Right atrium auricular region (tissue), 2 donors: ENCODE data around the gene VWC2L. TPM values are rescaled to one million over a fixed set of nuclear protein-coding genes. Genes with fewer than 3 reads are reported as not detected.

ENCODE experiments used
- DNase-seq: peaks from one replicate; pipeline ENCODE4 v3.0.0-alpha.2; 2019; ENCODE audit warnings: low spot score
- H3K27ac ChIP-seq, 2 donors: fragments of 200-600 bp; sonication (generic); 1 replicate in 1 of 2; 2 replicates in 1 of 2; pipeline ENCODE4 v1.5.1; 2016 to 2019
- H3K27me3 ChIP-seq, 2 donors: fragments of 200-600 bp; sonication (generic); one replicate each; pipeline versions ENCODE4 v1.5.1 to v1.6.0; 2017 to 2019
- H3K36me3 ChIP-seq: fragments of 200-600 bp; sonication (generic); one replicate; pipeline ENCODE4 v1.5.1; 2016
- H3K4me1 ChIP-seq, 2 donors: fragments of 200-600 bp; sonication (generic); one replicate each; pipeline versions ENCODE4 v1.5.1 to v1.6.0; 2017 to 2019
- H3K4me3 ChIP-seq, 2 donors: fragments of 200-600 bp; sonication (generic); 1 replicate in 1 of 2; 2 replicates in 1 of 2; pipeline ENCODE4 v1.5.1; 2017 to 2019; ENCODE audit warnings: mild to moderate bottlenecking in 1 of 2, moderate library complexity in 1 of 2
- H3K9me3 ChIP-seq, 2 donors: fragments of 200-600 bp; sonication (generic); one replicate each; pipeline ENCODE4 v1.5.1; 2019
- CTCF ChIP-seq, 2 donors: fragments of 200-600 bp; sonication (generic); IDR thresholded peaks; one replicate each; pipeline ENCODE4 v1.5.1; 2019; ENCODE audit warnings: antibody characterized with exemption in 2 of 2
- total RNA-seq, 2 donors: library from RNA; depleted of rRNA; stranded (reverse); fragments of >200 nt; gene quantifications; one replicate each; pipeline ENCODE4 v1.1.0, GENCODE V29; 2016

Gene VWC2L
- total RNA-seq, 2 donors from 2014 or later, result not detected

DNA sequence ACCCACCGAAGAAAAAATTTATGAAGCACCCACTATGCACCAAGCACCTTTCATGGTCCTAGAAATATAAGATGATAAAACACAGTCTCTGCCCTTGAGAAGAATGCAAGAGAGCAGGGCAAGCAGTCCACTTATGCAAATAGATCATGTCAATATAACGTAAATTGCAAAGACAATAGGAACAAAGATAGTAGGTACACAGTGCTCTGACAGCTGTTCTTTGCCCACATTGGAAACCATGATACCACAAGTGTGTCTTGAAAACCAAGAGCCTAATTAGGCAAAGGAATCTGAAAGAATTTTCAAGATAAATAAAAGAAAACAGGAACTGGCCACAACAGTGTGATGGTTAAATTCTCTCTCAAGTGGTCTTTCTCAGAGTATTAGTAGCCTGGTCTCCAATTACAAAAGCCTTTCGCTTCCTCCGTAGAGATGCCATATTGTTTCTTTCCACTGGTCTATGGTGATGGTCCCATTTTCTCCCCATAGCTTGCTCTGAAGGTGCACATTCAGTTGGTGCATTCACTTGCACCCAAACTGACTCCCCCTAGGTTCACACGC, 108.5 kb downstream of the VWC2L start:
- no peak for TF ChIP-seq CTCF (IDR thresholded peaks at IDR 0.05)
- Histone ChIP-seq H3K36me3 (no peaks in the 10 kb centered on the region), H3K27me3 (no peaks in the 10 kb centered on the region), H3K4me3 (no peak overlapping the region), H3K27ac (no peak overlapping the region), H3K9me3 (no peaks in the 10 kb centered on the region), H3K4me1 (no peaks in the 10 kb centered on the region)
- no peak for DNase-seq

GRCh38 chr2:214529021-214529420, 118.2 kb downstream of the VWC2L start:
- no peak for TF ChIP-seq CTCF (IDR thresholded peaks at IDR 0.05)
- Histone ChIP-seq H3K36me3 (no peaks in the 10 kb centered on the region), H3K9me3 (no peaks in the 10 kb centered on the region), H3K4me1 (no peaks in the 10 kb centered on the region), H3K27me3 (no peaks in the 10 kb centered on the region), H3K4me3 (no peak overlapping the region), H3K27ac (no peak overlapping the region)
- DNase-seq, result no peak

DNA sequence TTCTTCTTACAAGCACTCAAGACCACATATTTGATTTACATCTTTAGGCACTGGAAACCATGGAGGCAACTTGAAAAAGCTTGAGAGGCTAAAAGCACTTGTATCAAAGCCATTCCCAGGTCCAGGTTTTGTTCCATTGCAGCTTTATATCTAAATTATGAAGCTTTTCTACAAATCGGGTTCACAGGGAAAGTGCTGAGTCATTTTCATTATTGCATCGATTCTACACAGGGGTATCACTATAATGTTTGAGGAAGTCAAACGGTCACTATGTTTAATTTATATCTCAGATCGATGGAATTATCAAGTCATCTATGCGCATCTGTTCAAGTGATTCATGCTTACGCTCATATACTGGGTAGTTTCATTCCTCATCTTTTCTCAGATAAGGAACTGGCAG, 118.7 kb downstream of the VWC2L start:
- Histone ChIP-seq H3K4me3 (no peak overlapping the region), H3K27ac (no peak overlapping the region), H3K36me3 (no peaks in the 10 kb centered on the region), H3K4me1 (no peaks in the 10 kb centered on the region), H3K27me3 (no peaks in the 10 kb centered on the region), H3K9me3 (no peaks in the 10 kb centered on the region)
- TF ChIP-seq CTCF (IDR thresholded peaks at IDR 0.05), result no peak
- no peak for DNase-seq

DNA sequence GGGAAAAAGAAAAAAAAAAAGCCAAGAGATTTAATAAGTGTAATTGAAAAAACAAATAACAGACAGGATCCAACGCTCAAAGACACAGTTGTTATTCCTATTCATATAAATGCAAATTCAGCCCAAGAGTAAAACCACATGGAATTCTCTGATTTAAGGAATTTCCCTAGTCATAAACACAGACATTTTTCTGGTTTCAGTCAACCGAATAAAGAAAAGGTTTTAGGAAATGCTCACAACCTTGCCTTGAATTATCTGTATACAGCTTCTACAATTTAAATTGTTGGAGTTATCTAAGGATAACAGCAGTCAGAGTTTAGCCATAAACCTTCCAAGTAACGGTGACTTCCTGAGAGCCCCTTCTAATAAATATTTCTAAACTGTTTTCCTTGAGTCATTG, 122.7 kb downstream of the VWC2L start:
- no peak for TF ChIP-seq CTCF (IDR thresholded peaks at IDR 0.05)
- no peak for DNase-seq
- Histone ChIP-seq H3K4me1 (no peaks in the 10 kb centered on the region), H3K4me3 (no peak overlapping the region), H3K27ac (no peak overlapping the region), H3K36me3 (no peaks in the 10 kb centered on the region), H3K9me3 (no peaks in the 10 kb centered on the region), H3K27me3 (no peaks in the 10 kb centered on the region)

DNA sequence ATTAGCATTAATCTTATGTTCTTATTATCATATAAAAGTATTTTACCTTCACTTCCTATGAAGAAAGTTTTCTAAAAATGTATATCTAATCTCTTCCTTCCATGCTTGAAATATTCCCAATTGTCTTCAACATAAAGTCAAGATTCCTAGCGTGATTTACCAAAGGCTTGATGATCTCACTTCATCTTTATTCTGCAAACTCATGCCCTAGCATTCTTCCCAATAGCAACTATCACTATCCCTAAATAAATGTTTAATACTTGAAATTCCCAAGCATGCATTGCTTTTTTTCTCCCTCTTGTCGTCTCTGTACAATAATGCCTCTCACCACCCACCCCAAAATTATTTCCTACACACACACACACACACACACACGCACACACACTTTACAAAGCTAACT, 125.8 kb downstream of the VWC2L start:
- H3K9me3 ChIP-seq, result no peaks in the 10 kb centered on the region
- no peak for DNase-seq
- H3K27ac ChIP-seq, result no peak overlapping the region
- no peaks in the 10 kb centered on the region for H3K4me1 ChIP-seq
- TF ChIP-seq CTCF (IDR thresholded peaks at IDR 0.05), result no peak
- no peaks in the 10 kb centered on the region for H3K27me3 ChIP-seq
- H3K36me3 ChIP-seq, result no peaks in the 10 kb centered on the region
- H3K4me3 ChIP-seq, result no peak overlapping the region

- Histone ChIP-seq H3K27me3 (no peaks in the 10 kb centered on the region), H3K4me1 (no peaks in the 10 kb centered on the region), H3K36me3 (no peaks in the 10 kb centered on the region), H3K9me3 (no peaks in the 10 kb centered on the region), H3K4me3 (no peak overlapping the region), H3K27ac (no peak overlapping the region)
- no peak for TF ChIP-seq CTCF (IDR thresholded peaks at IDR 0.05)
- DNase-seq, result no peak
These were observed 127.1 kb downstream of the VWC2L start for GRCh38 chr2:214537929-214538328.
